HG03575 (cell line): ENCODE measurements around the gene PIGM.

Source experiments
- ATAC-seq: cut with Tn5 transposase; IDR thresholded peaks from one replicate; pipeline ENCODE4 v1.9.1; 2021; ENCODE audit not compliant: unreplicated experiment, insufficient number of reproducible peaks, low FRiP score; ENCODE audit errors: extremely low read depth

The PIGM gene

DNA sequence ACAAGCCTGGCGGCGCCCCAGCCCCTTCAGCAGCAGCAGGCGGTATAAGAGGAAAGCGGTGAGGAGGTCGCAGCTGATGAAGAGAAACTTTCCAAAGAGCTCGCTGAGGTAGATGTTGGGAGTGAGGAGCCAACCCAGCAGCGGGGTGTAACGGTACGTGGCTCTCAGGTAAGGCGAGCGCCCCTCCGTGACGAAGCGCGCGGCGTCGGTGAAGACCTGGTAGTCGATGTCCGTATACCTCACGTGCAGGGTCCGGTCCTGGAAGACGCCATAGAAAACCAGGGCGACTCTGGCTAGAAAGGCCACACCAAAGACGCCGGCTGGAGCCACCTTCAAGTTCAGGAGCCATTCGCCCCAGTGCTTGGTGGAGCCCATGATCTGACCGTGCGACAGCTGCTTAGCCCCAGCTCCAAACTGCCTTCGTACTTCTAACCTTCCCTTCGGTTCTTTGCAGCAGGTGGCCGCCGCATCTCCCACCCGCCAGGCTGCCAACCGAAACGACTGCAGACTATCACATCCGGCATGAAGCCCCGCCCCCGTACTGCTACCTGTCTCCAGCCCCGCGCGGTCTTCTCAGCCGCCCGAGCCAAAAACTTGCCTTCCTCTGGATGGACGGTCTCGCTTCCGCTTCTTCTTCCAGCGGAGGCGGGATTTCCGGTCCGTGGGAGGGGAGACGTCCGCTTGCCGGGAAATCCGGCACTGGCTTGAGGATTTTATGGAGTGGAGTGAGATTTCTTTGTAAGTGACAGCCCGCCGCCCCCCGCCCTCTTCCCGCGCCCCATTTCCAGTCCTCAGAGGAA lies at the start of gene PIGM:
PIGM (minus strand) TSS at position 626 of the 800 bp plus-strand sequence; CDS start at position 375, 251 bp downstream.
- ATAC-seq: peak; percentile 68

GRCh38 chr1:160081261-160081936 lies 49.6 kb upstream of the PIGM start, which contains the start of gene KCNJ9:
TSS of gene KCNJ9 (plus strand) at chr1:160081538. CDS start at chr1:160084031, 2,493 bp downstream.
- no peak for ATAC-seq

GRCh38 chr1:160080381-160081100 lies 48.8 kb upstream of the PIGM start:
- ATAC-seq: no peak

- no peak for ATAC-seq
Observed at GRCh38 chr1:160079448-160079847, 47.7 kb upstream of the PIGM start.

- no peak for ATAC-seq
Observed at GRCh38 chr1:160078512-160079195, 46.9 kb upstream of the PIGM start.

GRCh38 chr1:160077486-160077885 lies 45.7 kb upstream of the PIGM start:
- ATAC-seq: no peak

- no peak for ATAC-seq
Observed at GRCh38 chr1:160076295-160076694, 44.5 kb upstream of the PIGM start.

DNA sequence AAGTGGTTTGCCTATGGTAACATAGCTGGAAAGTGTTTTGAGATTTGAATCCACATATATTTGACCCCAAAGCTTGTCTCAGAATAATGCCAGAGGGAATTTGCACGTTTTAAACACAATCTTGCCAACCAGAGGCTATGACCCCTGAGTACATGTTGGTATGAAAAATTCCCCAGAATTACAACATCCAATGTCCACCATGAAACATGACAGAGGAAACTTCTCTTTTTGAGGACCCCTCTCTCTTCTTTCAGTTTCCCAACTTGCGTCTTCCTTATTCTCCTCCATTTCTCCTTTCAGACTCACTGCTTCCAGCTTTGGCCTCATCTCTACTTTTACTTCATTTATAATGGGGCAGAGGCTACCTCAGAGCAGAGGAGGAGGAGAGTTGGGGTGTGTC lies 44.0 kb upstream of the PIGM start:
- no peak for ATAC-seq

- ATAC-seq: no peak
Observed at GRCh38 chr1:160074865-160075264, 43.1 kb upstream of the PIGM start.

DNA sequence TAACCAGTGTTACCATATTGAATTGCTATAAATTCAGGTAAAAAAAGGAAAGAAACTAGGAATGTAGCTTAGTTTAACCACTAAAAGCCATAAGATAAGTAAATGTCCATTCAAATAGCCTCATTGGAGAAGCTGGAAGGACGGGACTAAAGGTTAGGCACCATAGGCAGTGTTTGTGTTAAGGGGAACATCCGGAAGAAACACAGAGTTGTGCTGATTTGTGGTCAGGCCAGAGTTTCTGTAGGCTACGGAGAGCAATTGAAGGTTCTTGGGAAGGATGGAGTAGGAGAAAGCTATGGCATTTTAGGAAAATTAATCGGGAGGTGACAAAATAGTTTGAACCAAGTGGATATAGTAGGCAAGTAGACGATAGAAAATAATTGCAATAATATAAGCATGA lies 39.5 kb upstream of the PIGM start:
- ATAC-seq: no peak

DNA sequence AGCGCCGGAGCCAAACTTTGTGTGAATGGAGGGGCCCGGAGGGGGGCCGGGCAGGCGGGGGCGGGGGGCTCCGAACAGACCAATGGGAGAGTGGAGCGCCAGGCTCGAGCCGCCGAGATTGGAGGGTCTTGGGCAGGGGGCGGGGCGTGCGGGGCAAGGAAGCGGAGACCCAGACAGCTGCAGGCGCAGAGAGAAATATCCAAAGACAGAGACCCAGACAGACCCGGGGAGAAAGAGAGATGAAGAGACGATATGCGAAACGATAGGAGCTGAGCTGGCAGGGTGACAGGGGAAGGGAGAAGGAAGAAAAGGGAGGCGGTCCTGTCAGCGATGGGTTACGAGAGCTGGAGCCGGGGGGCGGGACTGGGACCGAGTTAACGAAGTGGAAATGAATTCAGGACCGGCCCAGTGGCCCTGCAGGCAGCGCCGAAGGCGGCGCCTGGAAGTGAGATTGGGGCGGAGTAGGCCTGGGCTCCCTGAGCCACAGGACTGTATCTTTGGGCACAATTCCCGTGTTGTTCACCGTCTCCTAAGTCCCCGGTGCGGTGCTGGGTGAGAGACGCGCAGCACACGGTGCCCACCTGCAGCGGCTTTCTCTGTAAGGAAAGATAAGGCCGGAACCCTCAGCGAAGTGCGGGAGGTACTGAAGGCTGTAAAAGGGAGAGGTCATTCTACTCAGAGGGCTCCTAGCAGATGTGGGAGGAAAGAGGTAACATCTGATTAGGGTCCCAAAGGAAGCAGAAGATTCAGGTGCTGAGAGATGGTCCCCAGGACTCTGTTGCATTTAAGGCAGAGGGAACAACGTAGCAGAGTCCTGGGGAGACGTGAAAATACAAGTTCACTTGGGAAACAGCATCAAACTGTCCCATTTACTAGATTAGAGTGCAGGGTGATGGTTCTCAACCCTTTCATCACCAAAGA lies 38.7 kb upstream of the PIGM start:
- no peak for ATAC-seq

DNA sequence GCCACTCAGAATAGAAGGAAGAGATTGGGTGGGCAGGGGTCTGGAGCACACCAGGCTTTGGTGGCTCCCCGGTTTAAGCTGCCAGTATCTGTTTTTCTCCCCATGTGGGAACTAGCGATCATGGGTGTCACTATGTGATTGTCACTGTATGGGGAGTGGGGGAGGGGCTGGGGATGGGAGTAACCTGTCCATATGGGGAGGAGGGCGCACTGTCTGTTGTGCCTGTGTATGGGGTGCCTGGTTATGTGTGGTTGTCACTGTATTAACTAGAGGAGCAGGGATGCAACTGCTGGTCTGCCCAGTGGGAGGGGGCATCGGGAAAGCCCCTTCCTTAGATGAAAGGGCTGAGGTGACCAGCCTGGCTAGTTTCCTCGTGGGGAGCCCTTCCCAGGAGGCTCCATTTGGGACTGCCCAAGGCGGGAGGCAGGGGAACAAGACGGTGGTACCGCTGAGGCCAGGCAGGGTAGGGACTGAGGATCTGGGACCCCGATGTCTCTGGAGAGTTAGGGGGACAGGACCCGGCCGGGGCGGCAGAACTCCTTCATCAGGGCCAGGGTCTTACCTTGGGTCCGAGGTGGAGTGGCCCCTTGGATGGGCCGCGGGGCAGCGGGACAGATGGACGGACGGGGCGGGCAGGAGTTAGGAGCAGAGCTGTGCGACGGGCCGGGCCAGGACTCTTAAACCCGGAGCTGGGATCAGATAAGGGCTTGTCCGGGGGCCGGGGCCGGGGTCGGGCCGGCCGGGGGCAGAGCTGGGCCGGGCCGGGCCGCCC lies 37.9 kb upstream of the PIGM start, which contains the start of gene KCNJ10:
KCNJ10 (minus strand) TSS at position 701 of the 772 bp plus-strand sequence. CDS start 27,628 bp downstream, outside the sequence.
- no peak for ATAC-seq

DNA sequence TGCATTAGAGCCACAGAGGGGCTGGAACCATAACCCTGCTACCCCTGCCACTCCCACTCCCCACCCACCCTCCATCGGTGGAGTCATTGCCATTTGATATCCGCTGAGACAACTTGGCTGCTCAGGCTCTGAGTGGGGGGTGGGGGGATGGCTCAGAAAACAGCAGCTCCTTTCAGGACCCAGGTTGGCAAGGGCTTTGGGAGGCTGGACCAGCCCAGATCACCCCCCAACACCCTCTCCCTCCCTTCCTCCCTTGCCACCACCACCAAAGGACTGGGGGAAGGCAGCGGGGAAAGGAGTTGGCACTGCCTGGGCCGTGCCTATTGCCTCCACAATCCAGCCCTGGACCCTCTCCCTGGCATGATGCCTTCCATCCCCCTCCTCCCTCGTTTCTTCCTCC lies 36.4 kb upstream of the PIGM start:
- no peak for ATAC-seq

DNA sequence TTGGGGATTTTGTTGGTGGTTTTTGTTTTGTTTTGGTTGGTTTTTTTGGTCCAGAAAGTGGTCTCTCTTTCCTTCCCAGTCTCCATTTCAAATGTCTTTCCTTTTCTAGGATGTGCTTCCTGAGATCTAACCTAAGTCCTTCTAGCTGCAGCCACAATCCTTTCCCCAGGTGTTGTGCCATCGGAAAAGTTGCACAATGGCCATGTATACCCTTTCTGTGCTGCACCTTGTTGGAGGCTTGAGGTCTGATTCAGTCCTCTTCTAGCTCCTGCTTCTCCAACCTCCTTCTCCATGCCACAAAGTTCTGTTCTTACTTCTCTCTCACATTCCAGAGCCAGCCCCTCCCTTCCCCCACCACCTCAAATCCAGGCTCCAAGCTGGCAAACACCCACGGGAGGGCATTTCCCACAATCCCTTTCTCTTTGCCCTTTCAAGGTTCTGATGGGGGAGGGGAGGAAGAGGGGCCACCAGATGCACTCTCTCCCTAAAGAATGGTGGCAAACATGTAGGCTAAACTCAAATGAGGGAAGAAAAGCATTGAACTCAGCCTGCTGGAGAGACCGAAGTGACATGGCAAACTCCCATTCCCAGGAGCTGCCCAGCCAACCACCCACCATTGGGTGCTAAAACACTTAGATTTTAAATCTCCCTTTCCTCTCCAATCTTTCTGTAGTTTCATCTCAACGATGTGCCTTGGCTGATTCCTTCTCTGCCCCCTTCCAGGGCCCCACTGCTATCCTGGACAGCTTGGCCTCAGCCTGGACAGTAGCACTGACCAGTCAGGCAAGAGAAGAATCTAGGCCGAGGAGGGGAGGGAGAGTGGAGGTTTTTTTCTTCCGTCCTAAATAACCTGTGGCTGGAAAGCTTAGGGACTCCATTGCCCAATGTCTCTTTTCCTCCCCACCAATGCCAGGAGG lies 35.3 kb upstream of the PIGM start:
- no peak for ATAC-seq

- ATAC-seq: no peak
Observed at GRCh38 chr1:160064746-160065145, 33.0 kb upstream of the PIGM start.

- no peak for ATAC-seq
Observed at GRCh38 chr1:160064164-160064563, 32.4 kb upstream of the PIGM start.
